ENCODE data around the gene ENOX1. TPM values are rescaled to one million over a fixed set of nuclear protein-coding genes. Genes with fewer than 3 reads are reported as not detected.

Gene ENOX1
- total and polyA plus RNA-seq, 3 donors from 2014 or later, result 11.0 to 14.2 (median 11.5) TPM

- Histone ChIP-seq H3K4me3 (no peak overlapping the region), H3K9me3 (no peaks in the 10 kb centered on the region), H3K36me3 (ENCODE audit: low read depth, missing control alignments) (no peaks in the 10 kb centered on the region), H3K4me1 (no peaks in the 10 kb centered on the region), H3K27ac (no peak overlapping the region), H3K27me3 (no peaks in the 10 kb centered on the region)
- TF ChIP-seq, protein P1, sequence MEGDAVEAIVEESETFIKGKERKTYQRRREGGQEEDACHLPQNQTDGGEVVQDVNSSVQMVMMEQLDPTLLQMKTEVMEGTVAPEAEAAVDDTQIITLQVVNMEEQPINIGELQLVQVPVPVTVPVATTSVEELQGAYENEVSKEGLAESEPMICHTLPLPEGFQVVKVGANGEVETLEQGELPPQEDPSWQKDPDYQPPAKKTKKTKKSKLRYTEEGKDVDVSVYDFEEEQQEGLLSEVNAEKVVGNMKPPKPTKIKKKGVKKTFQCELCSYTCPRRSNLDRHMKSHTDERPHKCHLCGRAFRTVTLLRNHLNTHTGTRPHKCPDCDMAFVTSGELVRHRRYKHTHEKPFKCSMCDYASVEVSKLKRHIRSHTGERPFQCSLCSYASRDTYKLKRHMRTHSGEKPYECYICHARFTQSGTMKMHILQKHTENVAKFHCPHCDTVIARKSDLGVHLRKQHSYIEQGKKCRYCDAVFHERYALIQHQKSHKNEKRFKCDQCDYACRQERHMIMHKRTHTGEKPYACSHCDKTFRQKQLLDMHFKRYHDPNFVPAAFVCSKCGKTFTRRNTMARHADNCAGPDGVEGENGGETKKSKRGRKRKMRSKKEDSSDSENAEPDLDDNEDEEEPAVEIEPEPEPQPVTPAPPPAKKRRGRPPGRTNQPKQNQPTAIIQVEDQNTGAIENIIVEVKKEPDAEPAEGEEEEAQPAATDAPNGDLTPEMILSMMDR (IDR thresholded peaks at IDR 0.05), result no peak
- no peak for TF ChIP-seq POLR2A (IDR thresholded peaks at IDR 0.05)
- 91 to 96% methylated on average over 3 of the region's 3 CpGs for whole genome bisulfite sequencing, 2 donors
- intact Hi-C loops (cut with DNase I; ENCODE audit: low total_unique reads), result no loop called here
- no peak for DNase-seq
These were observed 214.0 kb downstream of the ENOX1 start for GRCh38 chr13:43572656-43573360.

- H3K4me1 ChIP-seq, result no peaks in the 10 kb centered on the region
- no peaks in the 10 kb centered on the region for H3K27me3 ChIP-seq
- intact Hi-C loops (cut with DNase I; ENCODE audit: low total_unique reads), result no loop called here
- H3K9me3 ChIP-seq, result no peaks in the 10 kb centered on the region
- TF ChIP-seq, protein P1 (IDR thresholded peaks at IDR 0.05), result no peak
- TF ChIP-seq POLR2A (IDR thresholded peaks at IDR 0.05), result no peak
- no peak for DNase-seq
- WGBS, 2 donors, result 79 to 88% methylated on average over 2 of the region's 2 CpGs
- no peak overlapping the region for H3K4me3 ChIP-seq
- H3K36me3 ChIP-seq (ENCODE audit: low read depth, missing control alignments), result no peaks in the 10 kb centered on the region
- H3K27ac ChIP-seq, result no peak overlapping the region
These were observed 217.1 kb downstream of the ENOX1 start for GRCh38 chr13:43569658-43570057.

DNA sequence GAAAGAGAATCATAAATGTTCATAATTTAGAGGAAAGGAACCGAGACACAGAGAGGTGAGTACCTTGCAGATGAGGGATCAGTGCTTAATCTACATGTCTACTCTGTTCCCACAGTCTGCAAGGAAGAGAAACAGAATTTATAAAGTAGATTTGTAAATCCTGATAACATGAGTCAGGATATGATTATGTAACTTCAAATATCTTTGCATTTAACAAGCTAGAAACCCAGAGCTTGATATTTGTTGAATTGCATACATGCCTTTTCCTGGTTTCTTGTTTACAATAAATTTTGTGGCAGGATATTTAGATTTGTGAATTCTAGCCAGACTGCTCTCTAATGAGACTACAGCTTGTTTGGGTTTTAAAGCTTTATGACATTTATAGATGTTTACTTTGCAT, 219.2 kb downstream of the ENOX1 start:
- WGBS, 2 donors, result 89 to 100% methylated on average over 1 of the region's 1 CpG
- Histone ChIP-seq H3K27ac (no peak overlapping the region), H3K36me3 (ENCODE audit: low read depth, missing control alignments) (no peaks in the 10 kb centered on the region), H3K4me3 (no peak overlapping the region), H3K27me3 (no peaks in the 10 kb centered on the region), H3K4me1 (no peaks in the 10 kb centered on the region), H3K9me3 (no peaks in the 10 kb centered on the region)
- no peak for DNase-seq
- TF ChIP-seq, protein P1 (IDR thresholded peaks at IDR 0.05), result no peak
- TF ChIP-seq POLR2A (IDR thresholded peaks at IDR 0.05), result no peak
- intact Hi-C loops (cut with DNase I; ENCODE audit: low total_unique reads), result no loop called here

DNA sequence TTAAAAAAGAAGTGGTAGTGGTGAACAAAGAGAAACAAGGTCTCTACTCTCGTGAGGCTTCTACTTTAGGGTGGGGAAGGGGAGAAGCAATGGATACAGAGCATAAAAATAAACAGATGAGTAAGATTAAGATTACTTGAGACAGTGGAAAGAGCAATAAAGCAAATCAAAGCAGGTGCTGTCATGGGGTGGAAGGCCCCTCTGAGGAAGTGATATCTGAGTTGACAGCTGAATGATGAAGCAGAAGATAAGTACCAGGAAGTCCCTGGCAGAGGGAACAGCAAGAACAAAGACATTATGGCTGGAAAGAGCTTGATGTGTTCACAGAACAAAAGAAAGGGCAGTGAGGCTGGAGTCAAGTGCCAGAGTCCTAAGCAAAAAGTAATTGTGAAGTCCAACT, 221.8 kb downstream of the ENOX1 start:
- TF ChIP-seq POLR2A (IDR thresholded peaks at IDR 0.05), result no peak
- intact Hi-C loops (cut with DNase I; ENCODE audit: low total_unique reads), result no loop called here
- no peaks in the 10 kb centered on the region for H3K4me1 ChIP-seq

DNA sequence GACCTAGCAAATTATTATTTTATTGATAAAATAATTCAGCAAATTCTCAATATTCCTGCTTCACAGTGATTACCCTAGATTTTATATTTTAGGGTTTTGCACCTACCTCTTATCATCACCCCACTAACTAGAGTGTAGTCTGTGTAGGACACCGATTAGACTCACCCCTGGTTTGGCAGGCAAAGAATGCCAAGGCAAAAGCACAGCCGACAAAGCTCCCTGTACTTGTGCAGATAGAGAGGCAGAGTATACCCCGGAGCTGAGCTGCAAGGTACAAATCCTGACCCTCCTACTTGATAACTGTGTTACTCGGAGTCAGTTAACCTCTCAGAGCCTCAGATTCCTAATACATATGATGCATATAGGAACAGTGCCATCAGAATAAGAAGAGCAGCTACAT, 225.7 kb downstream of the ENOX1 start:
- H3K36me3 ChIP-seq (ENCODE audit: low read depth, missing control alignments), result no peaks in the 10 kb centered on the region
- H3K27me3 ChIP-seq, result no peaks in the 10 kb centered on the region
- no peak for DNase-seq
- H3K9me3 ChIP-seq, result no peaks in the 10 kb centered on the region
- no peak overlapping the region for H3K27ac ChIP-seq
- H3K4me3 ChIP-seq, result no peak overlapping the region
- WGBS, 2 donors, result 89 to 90% methylated on average over 4 of the region's 4 CpGs
- H3K4me1 ChIP-seq, result no peaks in the 10 kb centered on the region
- TF ChIP-seq, protein P1 (IDR thresholded peaks at IDR 0.05), result no peak
- no peak for TF ChIP-seq POLR2A (IDR thresholded peaks at IDR 0.05)
- intact Hi-C loops (cut with DNase I; ENCODE audit: low total_unique reads), result no loop called here

More for the DNA sequence above, 221.8 kb downstream of the ENOX1 start:
- H3K36me3 ChIP-seq (ENCODE audit: low read depth, missing control alignments), result no peaks in the 10 kb centered on the region
- WGBS, 2 donors, result 71 to 95% methylated on average over 1 of the region's 1 CpG
- H3K4me3 ChIP-seq, result no peak overlapping the region
- no peaks in the 10 kb centered on the region for H3K9me3 ChIP-seq
- no peak for DNase-seq
- no peak overlapping the region for H3K27ac ChIP-seq
- no peaks in the 10 kb centered on the region for H3K27me3 ChIP-seq

Measured in testis (tissue), 3 donors.